GM19351 (cell line): ENCODE measurements around the gene FAM32A.

Experiments
- ATAC-seq: cut with Tn5 transposase; IDR thresholded peaks from one replicate; pipeline ENCODE4 v1.9.1; 2021; ENCODE audit warnings: mild to moderate bottlenecking, moderate library complexity; ENCODE audit not compliant: unreplicated experiment

The FAM32A gene

GRCh38 chr19:16218851-16219250 is 33.6 kb downstream of the FAM32A start:
- ATAC-seq = no peak

GRCh38 chr19:16222806-16223205 is 37.6 kb downstream of the FAM32A start:
- no peak for ATAC-seq

- no peak for ATAC-seq
Observed at GRCh38 chr19:16223746-16224145, 38.5 kb downstream of the FAM32A start.

GRCh38 chr19:16224293-16225045 is 39.3 kb downstream of the FAM32A start:
- ATAC-seq = no peak

GRCh38 chr19:16225279-16226183 is 40.3 kb downstream of the FAM32A start:
- no peak for ATAC-seq

- no peak for ATAC-seq
Observed at GRCh38 chr19:16226184-16226591, 41.0 kb downstream of the FAM32A start.

GRCh38 chr19:16226878-16227836 is 41.9 kb downstream of the FAM32A start:
- no peak for ATAC-seq

- ATAC-seq = no peak
Observed at GRCh38 chr19:16227837-16228636, 42.8 kb downstream of the FAM32A start.

- ATAC-seq = no peak
Observed at GRCh38 chr19:16228637-16229321, 43.6 kb downstream of the FAM32A start.

- ATAC-seq = no peak
Observed at GRCh38 chr19:16229322-16229641, 44.1 kb downstream of the FAM32A start.

GRCh38 chr19:16232127-16232526 is 46.9 kb downstream of the FAM32A start:
- ATAC-seq = no peak

GRCh38 chr19:16232568-16232967 is 47.4 kb downstream of the FAM32A start:
- no peak for ATAC-seq

- ATAC-seq = no peak
Observed at GRCh38 chr19:16233081-16233776, 48.0 kb downstream of the FAM32A start.

- ATAC-seq = no peak
Observed at GRCh38 chr19:16233836-16234551, 48.8 kb downstream of the FAM32A start.

GRCh38 chr19:16234552-16235445 is 49.6 kb downstream of the FAM32A start:
- ATAC-seq = no peak

GRCh38 chr19:16235811-16236652 is 50.8 kb downstream of the FAM32A start:
- ATAC-seq = no peak
